ENCODE data around the gene DDX17.

GRCh38 chr22:38531251-38531938, 25.3 kb upstream of the DDX17 start:
- TF ChIP-seq CTCF (conservative IDR thresholded peaks at IDR 0.05; ENCODE audit: low read depth in 2 of 2) (no peak), ZNF462 (CRISPR knock-in tag; IDR thresholded peaks at IDR 0.05) (no peak), EZH2 (IDR thresholded peaks at IDR 0.05; ENCODE audit: low read depth, unreplicated experiment) (no peak), POLR2AphosphoS5 (IDR thresholded peaks at IDR 0.05; ENCODE audit: low read depth) (no peak), CREB1 (CRISPR knock-in tag; IDR thresholded peaks at IDR 0.05; ENCODE audit: low read depth) (no peak), EZH2phosphoT487 (IDR thresholded peaks at IDR 0.05; ENCODE audit: unreplicated experiment) (no peak), JUNB (IDR thresholded peaks at IDR 0.05; ENCODE audit: unreplicated experiment) (no peak), ETS1 (IDR thresholded peaks at IDR 0.05) (no peak), REST (IDR thresholded peaks at IDR 0.05; ENCODE audit: unreplicated experiment) (no peak), STAT1 (IDR thresholded peaks at IDR 0.05; ENCODE audit: unreplicated experiment) (no peak), NANOG (IDR thresholded peaks at IDR 0.05; ENCODE audit: borderline replicate concordance) (no peak)

All from GM23338 (cell line).